Midbrain (tissue), 1 donor: ENCODE measurements around the gene TRAF7.

Source experiments
- DNase-seq: peaks from one replicate; lab custom pipeline; 2025; lab: John Stamatoyannopoulos, UW

Gene TRAF7

GRCh38 chr16:2181952-2182351, 26.4 kb downstream of the TRAF7 start:
- DNase-seq = no peak

- no peak for DNase-seq
These were observed 28.1 kb downstream of the TRAF7 start for GRCh38 chr16:2183671-2184070.

- DNase-seq = no peak
These were observed 28.8 kb downstream of the TRAF7 start for GRCh38 chr16:2184346-2184745.

GRCh38 chr16:2184962-2185361, 29.4 kb downstream of the TRAF7 start:
- no peak for DNase-seq

- no peak for DNase-seq
These were observed 30.5 kb downstream of the TRAF7 start for GRCh38 chr16:2186064-2186463.

- no peak for DNase-seq
These were observed 30.9 kb downstream of the TRAF7 start for GRCh38 chr16:2186505-2186904.

- no peak for DNase-seq
These were observed 31.6 kb downstream of the TRAF7 start for GRCh38 chr16:2187212-2187611.

GRCh38 chr16:2188395-2188794, 32.8 kb downstream of the TRAF7 start:
- no peak for DNase-seq

- DNase-seq = no peak
These were observed 33.8 kb downstream of the TRAF7 start for GRCh38 chr16:2189252-2189893.

GRCh38 chr16:2190002-2190658, 34.5 kb downstream of the TRAF7 start:
- DNase-seq = no peak

GRCh38 chr16:2190659-2191445, 35.3 kb downstream of the TRAF7 start:
- peak; percentile 27 for DNase-seq

- no peak for DNase-seq
These were observed 35.8 kb downstream of the TRAF7 start for GRCh38 chr16:2191446-2191706.

- DNase-seq = no peak
These were observed 38.7 kb downstream of the TRAF7 start for GRCh38 chr16:2194166-2194834.

GRCh38 chr16:2194852-2195321, 39.3 kb downstream of the TRAF7 start:
- no peak for DNase-seq

GRCh38 chr16:2195322-2196161, 40.0 kb downstream of the TRAF7 start:
- no peak for DNase-seq

GRCh38 chr16:2196162-2196980, 40.8 kb downstream of the TRAF7 start, which contains the start of gene CASKIN1:
TSS of gene CASKIN1 (minus strand) at chr16:2196605. CDS start at chr16:2196432, 173 bp downstream.
- no peak for DNase-seq

GRCh38 chr16:2196981-2197511, 41.5 kb downstream of the TRAF7 start:
- DNase-seq = no peak

- no peak for DNase-seq
These were observed 42.2 kb downstream of the TRAF7 start for GRCh38 chr16:2197765-2198164.

GRCh38 chr16:2198283-2198682, 42.7 kb downstream of the TRAF7 start:
- no peak for DNase-seq

- DNase-seq = no peak
These were observed 43.5 kb downstream of the TRAF7 start for GRCh38 chr16:2199095-2199494.
